ENCODE data around the gene MPV17. TPM values are rescaled to one million over a fixed set of nuclear protein-coding genes. Genes with fewer than 3 reads are reported as not detected.

MPV17 gene
- total RNA-seq, 1 experiment from 2014 or later, result 77.4 TPM

DNA sequence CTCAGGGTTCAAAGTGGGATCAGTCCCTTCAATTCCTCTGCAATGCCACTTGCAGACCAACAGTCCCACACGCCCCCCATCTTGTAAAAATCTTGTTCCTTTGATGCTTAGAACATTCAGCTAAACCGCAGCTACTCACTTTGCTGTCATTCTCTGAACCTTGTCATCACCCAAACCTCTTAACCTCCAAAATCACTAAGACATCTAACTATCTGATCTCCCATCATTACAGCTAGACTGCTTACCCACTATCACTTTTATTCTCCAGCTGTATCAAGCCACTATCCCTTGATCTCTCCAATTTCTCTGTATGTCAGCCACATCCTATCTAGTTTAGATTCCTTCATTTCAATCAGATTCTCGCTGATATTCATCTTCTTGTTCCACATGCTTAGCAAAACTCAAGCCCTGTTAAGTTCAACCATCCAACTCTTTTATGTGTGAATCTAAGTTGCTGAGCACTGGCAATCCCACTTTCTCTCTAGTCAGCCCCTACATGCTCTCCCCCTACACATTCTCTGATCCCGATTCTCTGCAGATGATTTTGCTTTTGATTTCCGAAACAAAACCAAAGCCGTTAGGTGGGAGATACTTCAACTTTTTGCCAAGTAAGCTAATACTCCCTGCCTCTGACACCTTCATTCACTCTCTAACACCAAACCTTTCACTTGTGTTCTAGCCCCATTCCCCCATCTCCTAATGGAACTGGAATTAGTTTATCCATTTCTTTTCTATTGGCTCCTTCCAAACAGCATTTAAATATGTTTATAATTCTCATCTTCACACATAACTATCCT is 29.1 kb upstream of the MPV17 start:
- H3K27me3 Mint-ChIP-seq (ENCODE audit: unreplicated experiment), result no peaks in the 10 kb centered on the region
- H3K36me3 Mint-ChIP-seq (ENCODE audit: insufficient read depth, unreplicated experiment), result peaks cover 29% of the 10 kb centered on the region
- intact Hi-C loops (cut with micrococcal nuclease; ENCODE audit: unreplicated experiment), result no loop called here
- no peak overlapping the region for H3K27ac Mint-ChIP-seq (ENCODE audit: unreplicated experiment)
- no TSS peak for BruUV-seq (replicated peaks)
- no peak for DNase-seq
- H3K4me1 Mint-ChIP-seq (ENCODE audit: low read depth, unreplicated experiment), result peaks cover 22% of the 10 kb centered on the region
- H3K4me3 Mint-ChIP-seq (ENCODE audit: low read depth, unreplicated experiment), result no peak overlapping the region
- no peaks in the 10 kb centered on the region for H3K9me3 Mint-ChIP-seq (ENCODE audit: low read depth, unreplicated experiment)
- CTCF ChIA-PET, result no interaction called here
- TF ChIP-seq, protein P1, sequence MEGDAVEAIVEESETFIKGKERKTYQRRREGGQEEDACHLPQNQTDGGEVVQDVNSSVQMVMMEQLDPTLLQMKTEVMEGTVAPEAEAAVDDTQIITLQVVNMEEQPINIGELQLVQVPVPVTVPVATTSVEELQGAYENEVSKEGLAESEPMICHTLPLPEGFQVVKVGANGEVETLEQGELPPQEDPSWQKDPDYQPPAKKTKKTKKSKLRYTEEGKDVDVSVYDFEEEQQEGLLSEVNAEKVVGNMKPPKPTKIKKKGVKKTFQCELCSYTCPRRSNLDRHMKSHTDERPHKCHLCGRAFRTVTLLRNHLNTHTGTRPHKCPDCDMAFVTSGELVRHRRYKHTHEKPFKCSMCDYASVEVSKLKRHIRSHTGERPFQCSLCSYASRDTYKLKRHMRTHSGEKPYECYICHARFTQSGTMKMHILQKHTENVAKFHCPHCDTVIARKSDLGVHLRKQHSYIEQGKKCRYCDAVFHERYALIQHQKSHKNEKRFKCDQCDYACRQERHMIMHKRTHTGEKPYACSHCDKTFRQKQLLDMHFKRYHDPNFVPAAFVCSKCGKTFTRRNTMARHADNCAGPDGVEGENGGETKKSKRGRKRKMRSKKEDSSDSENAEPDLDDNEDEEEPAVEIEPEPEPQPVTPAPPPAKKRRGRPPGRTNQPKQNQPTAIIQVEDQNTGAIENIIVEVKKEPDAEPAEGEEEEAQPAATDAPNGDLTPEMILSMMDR (IDR thresholded peaks at IDR 0.05; ENCODE audit: unreplicated experiment), result no peak

DNA sequence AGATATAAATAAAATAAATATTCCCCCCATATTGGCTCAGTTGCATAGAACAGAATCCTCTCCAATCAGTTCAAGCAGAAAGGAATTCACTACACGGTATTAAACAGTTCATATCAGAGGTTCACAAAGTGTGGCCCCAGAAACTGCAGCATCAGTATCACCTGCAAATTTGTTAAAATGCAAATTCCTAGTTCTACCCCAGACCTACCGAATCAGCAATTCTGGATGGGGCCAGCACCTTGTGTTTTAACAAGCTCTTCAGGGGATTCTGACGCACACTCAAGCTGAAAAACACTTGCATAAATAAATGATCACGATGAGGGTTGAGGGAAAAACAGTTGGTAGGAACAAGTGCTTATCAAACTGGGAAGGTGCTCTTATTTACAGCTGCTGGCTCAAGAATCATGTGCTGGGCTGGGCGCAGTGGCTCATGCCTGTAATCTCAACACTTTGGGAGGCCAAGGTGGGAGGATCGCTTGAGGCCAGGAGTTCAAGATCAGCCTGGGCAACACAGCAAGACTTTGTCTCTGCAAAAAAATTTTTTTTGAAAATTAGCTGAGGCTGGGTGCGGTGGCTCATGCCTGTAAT is 27.3 kb upstream of the MPV17 start:
- H3K9me3 Mint-ChIP-seq (ENCODE audit: low read depth, unreplicated experiment), result no peaks in the 10 kb centered on the region
- CTCF ChIA-PET, result interaction anchor here (0.7 kb wide), 1 partner anchor 120 kb away, joined by 4 read pairs; no protein-coding TSS in a partner anchor
- no peak overlapping the region for H3K27ac Mint-ChIP-seq (ENCODE audit: unreplicated experiment)
- H3K4me3 Mint-ChIP-seq (ENCODE audit: low read depth, unreplicated experiment), result no peak overlapping the region
- no peaks in the 10 kb centered on the region for H3K27me3 Mint-ChIP-seq (ENCODE audit: unreplicated experiment)
- peaks cover 22% of the 10 kb centered on the region for H3K4me1 Mint-ChIP-seq (ENCODE audit: low read depth, unreplicated experiment)
- intact Hi-C loops (cut with micrococcal nuclease; ENCODE audit: unreplicated experiment), result no loop called here
- DNase-seq, result no peak
- TF ChIP-seq, protein P1 (IDR thresholded peaks at IDR 0.05; ENCODE audit: unreplicated experiment), result no peak
- peaks cover 17% of the 10 kb centered on the region for H3K36me3 Mint-ChIP-seq (ENCODE audit: insufficient read depth, unreplicated experiment)
- no TSS peak for BruUV-seq (replicated peaks)

DNA sequence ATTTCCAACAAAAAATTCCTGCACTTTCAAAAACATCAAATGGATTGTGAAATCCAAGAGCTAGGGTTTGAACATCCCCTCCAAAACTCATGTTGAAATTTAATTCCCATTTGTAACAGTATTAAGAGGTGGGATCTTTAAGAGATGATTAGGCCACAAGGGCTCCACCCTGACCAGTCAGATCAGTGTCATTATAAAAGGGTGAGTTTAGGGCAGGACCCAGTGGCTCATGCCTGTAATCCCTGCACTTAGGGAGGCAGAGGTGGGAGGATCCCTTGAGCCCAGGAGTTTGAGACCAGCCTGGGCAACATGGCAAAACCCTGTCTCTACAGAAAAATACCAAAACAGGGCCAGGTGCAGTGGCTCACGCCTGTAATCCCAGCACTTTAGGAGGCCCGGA is 24.7 kb upstream of the MPV17 start:
- Mint-ChIP-seq H3K4me3 (ENCODE audit: low read depth, unreplicated experiment) (no peak overlapping the region), H3K27me3 (ENCODE audit: unreplicated experiment) (no peaks in the 10 kb centered on the region), H3K36me3 (ENCODE audit: insufficient read depth, unreplicated experiment) (peaks cover 16% of the 10 kb centered on the region), H3K27ac (ENCODE audit: unreplicated experiment) (no peak overlapping the region), H3K4me1 (ENCODE audit: low read depth, unreplicated experiment) (peaks cover 11% of the 10 kb centered on the region), H3K9me3 (ENCODE audit: low read depth, unreplicated experiment) (no peaks in the 10 kb centered on the region)
- intact Hi-C loops (cut with micrococcal nuclease; ENCODE audit: unreplicated experiment), result no loop called here
- TF ChIP-seq, protein P1 (IDR thresholded peaks at IDR 0.05; ENCODE audit: unreplicated experiment), result no peak
- BruUV-seq (replicated peaks), result no TSS peak
- CTCF ChIA-PET, result interaction anchor here (0.7 kb wide), 1 partner anchor 601 kb away, joined by 6 read pairs; no protein-coding TSS in a partner anchor
- DNase-seq, result no peak

DNA sequence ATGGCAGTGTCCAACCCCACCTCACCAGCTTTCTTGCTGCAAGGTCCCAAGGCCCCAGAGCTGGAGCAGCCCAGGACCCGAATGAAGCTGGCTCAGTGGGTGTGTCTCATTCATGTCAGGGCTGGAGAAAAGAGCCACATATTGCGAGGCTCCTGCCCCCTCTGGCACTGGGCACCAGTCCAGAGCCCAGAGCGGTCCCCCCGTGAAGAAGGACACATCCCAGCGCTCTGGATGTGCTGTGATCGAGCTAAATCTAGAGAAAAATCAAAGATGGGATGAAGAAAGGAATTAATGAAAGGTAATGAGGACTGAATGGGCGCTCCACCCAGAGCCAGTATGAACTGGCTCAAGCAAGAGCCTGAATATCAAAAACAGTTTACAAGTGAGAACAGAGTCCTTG is 13.3 kb upstream of the MPV17 start:
- H3K27ac Mint-ChIP-seq (ENCODE audit: unreplicated experiment), result no peak overlapping the region
- CTCF ChIA-PET, result no interaction called here
- no peaks in the 10 kb centered on the region for H3K9me3 Mint-ChIP-seq (ENCODE audit: low read depth, unreplicated experiment)
- H3K4me3 Mint-ChIP-seq (ENCODE audit: low read depth, unreplicated experiment), result no peak overlapping the region
- intact Hi-C loops (cut with micrococcal nuclease; ENCODE audit: unreplicated experiment), result no loop called here
- no TSS peak for BruUV-seq (replicated peaks)
- peaks cover 39% of the 10 kb centered on the region for H3K36me3 Mint-ChIP-seq (ENCODE audit: insufficient read depth, unreplicated experiment)
- H3K4me1 Mint-ChIP-seq (ENCODE audit: low read depth, unreplicated experiment), result no peaks in the 10 kb centered on the region
- TF ChIP-seq, protein P1 (IDR thresholded peaks at IDR 0.05; ENCODE audit: unreplicated experiment), result no peak
- DNase-seq, result no peak
- no peaks in the 10 kb centered on the region for H3K27me3 Mint-ChIP-seq (ENCODE audit: unreplicated experiment)

All from Calu3 (cell line).